ENCODE data around the gene MTFP1.
"Not testable (repeated sequence)": the region's sequence is repeated elsewhere in the genome, so short reads cannot be mapped to it uniquely, and the experiment has no call there.

The MTFP1 gene

GRCh38 chr22:30451488-30451887 lies 25.9 kb downstream of the MTFP1 start:
- not testable (repeated sequence) for H2BK5ac ChIP-seq (ENCODE audit: low read depth, low read length, poor library complexity); H2BK12ac ChIP-seq (ENCODE audit: low read length); DNase-seq; H3K18ac ChIP-seq (ENCODE audit: low read length); H3K36me3 ChIP-seq (ENCODE audit: control insufficient read depth in 1 of 2, insufficient read depth in 2 of 2, low read length in 2 of 2); H3K14ac ChIP-seq (ENCODE audit: low read length); H2BK120ac ChIP-seq (ENCODE audit: insufficient read depth, low read length, poor library complexity); H4K8ac ChIP-seq (ENCODE audit: low read depth, low read length); H3K27me3 ChIP-seq (ENCODE audit: insufficient read depth, low read length); H3K4me3 ChIP-seq (ENCODE audit: low read depth, low read length); H3K27ac ChIP-seq (ENCODE audit: low read depth, low read length); H3K4me1 ChIP-seq (ENCODE audit: control insufficient read depth in 1 of 2, insufficient read depth in 2 of 2, low read length in 2 of 2); H3K79me1 ChIP-seq (ENCODE audit: low read length); H2AK5ac ChIP-seq (ENCODE audit: low read length); H4K12ac ChIP-seq (ENCODE audit: low read depth, low read length); H2AFZ ChIP-seq (ENCODE audit: insufficient read depth, low read length, poor library complexity); H3K9me3 ChIP-seq (ENCODE audit: insufficient read depth, low read depth, low read length); H4K91ac ChIP-seq (ENCODE audit: low read depth, low read length); H3K79me2 ChIP-seq (ENCODE audit: control insufficient read depth, insufficient read depth, low read length, poor library complexity); H3K23ac ChIP-seq (ENCODE audit: low read length); H3K4me2 ChIP-seq (ENCODE audit: low read length); H3K9ac ChIP-seq (ENCODE audit: low read length); H3K4ac ChIP-seq (ENCODE audit: low read depth, low read length)
- WGBS (ENCODE audit: extremely low coverage, insufficient coverage, insufficient read length): no CpG with 5 or more reads among the region's 9 CpGs

- Histone ChIP-seq H3K9me3 (ENCODE audit: insufficient read depth, low read depth, low read length) (no peaks in the 10 kb centered on the region), H2BK12ac (ENCODE audit: low read length) (no peak overlapping the region), H3K4ac (ENCODE audit: low read depth, low read length) (no peak overlapping the region), H3K27me3 (ENCODE audit: insufficient read depth, low read length) (no peaks in the 10 kb centered on the region), H3K79me2 (ENCODE audit: control insufficient read depth, insufficient read depth, low read length, poor library complexity) (no peaks in the 10 kb centered on the region), H3K23ac (ENCODE audit: low read length) (no peak overlapping the region), H2BK5ac (ENCODE audit: low read depth, low read length, poor library complexity) (no peak overlapping the region), H3K4me3 (ENCODE audit: low read depth, low read length) (no peak overlapping the region), H4K91ac (ENCODE audit: low read depth, low read length) (no peak overlapping the region), H3K79me1 (ENCODE audit: low read length) (no peaks in the 10 kb centered on the region), H3K36me3 (ENCODE audit: control insufficient read depth in 1 of 2, insufficient read depth in 2 of 2, low read length in 2 of 2) (no peaks in the 10 kb centered on the region), H2AK5ac (ENCODE audit: low read length) (no peak overlapping the region), H4K8ac (ENCODE audit: low read depth, low read length) (no peak overlapping the region), H3K14ac (ENCODE audit: low read length) (no peak overlapping the region), H4K12ac (ENCODE audit: low read depth, low read length) (no peak overlapping the region), H2AFZ (ENCODE audit: insufficient read depth, low read length, poor library complexity) (no peak overlapping the region), H3K9ac (ENCODE audit: low read length) (no peak overlapping the region), H3K18ac (ENCODE audit: low read length) (no peak overlapping the region), H3K4me2 (ENCODE audit: low read length) (no peak overlapping the region), H3K27ac (ENCODE audit: low read depth, low read length) (no peak overlapping the region), H3K4me1 (ENCODE audit: control insufficient read depth in 1 of 2, insufficient read depth in 2 of 2, low read length in 2 of 2) (no peaks in the 10 kb centered on the region), H2BK120ac (ENCODE audit: insufficient read depth, low read length, poor library complexity) (no peak overlapping the region)
- WGBS (ENCODE audit: extremely low coverage, insufficient coverage, insufficient read length): no CpG with 5 or more reads among the region's 6 CpGs
- DNase-seq: no peak
These were observed 27.3 kb downstream of the MTFP1 start for GRCh38 chr22:30452861-30453260.

- H3K27me3 ChIP-seq (ENCODE audit: insufficient read depth, low read length): no peaks in the 10 kb centered on the region
- no peak overlapping the region for H3K23ac ChIP-seq (ENCODE audit: low read length)
- H4K8ac ChIP-seq (ENCODE audit: low read depth, low read length): no peak overlapping the region
- whole genome bisulfite sequencing (ENCODE audit: extremely low coverage, insufficient coverage, insufficient read length): no CpG with 5 or more reads among the region's 6 CpGs
- no peak overlapping the region for H3K14ac ChIP-seq (ENCODE audit: low read length)
- H2BK12ac ChIP-seq (ENCODE audit: low read length): no peak overlapping the region
- H3K79me2 ChIP-seq (ENCODE audit: control insufficient read depth, insufficient read depth, low read length, poor library complexity): no peaks in the 10 kb centered on the region
- H2AK5ac ChIP-seq (ENCODE audit: low read length): no peak overlapping the region
- H3K18ac ChIP-seq (ENCODE audit: low read length): no peak overlapping the region
- no peak overlapping the region for H3K4me2 ChIP-seq (ENCODE audit: low read length)
- no peaks in the 10 kb centered on the region for H3K79me1 ChIP-seq (ENCODE audit: low read length)
- no peak overlapping the region for H2BK5ac ChIP-seq (ENCODE audit: low read depth, low read length, poor library complexity)
- H3K9ac ChIP-seq (ENCODE audit: low read length): no peak overlapping the region
- no peaks in the 10 kb centered on the region for H3K36me3 ChIP-seq (ENCODE audit: control insufficient read depth in 1 of 2, insufficient read depth in 2 of 2, low read length in 2 of 2)
- no peak overlapping the region for H3K4ac ChIP-seq (ENCODE audit: low read depth, low read length)
- H3K4me3 ChIP-seq (ENCODE audit: low read depth, low read length): no peak overlapping the region
- H3K27ac ChIP-seq (ENCODE audit: low read depth, low read length): no peak overlapping the region
- H4K91ac ChIP-seq (ENCODE audit: low read depth, low read length): no peak overlapping the region
- H3K4me1 ChIP-seq (ENCODE audit: control insufficient read depth in 1 of 2, insufficient read depth in 2 of 2, low read length in 2 of 2): no peaks in the 10 kb centered on the region
- no peak overlapping the region for H4K12ac ChIP-seq (ENCODE audit: low read depth, low read length)
- H3K9me3 ChIP-seq (ENCODE audit: insufficient read depth, low read depth, low read length): peaks cover 3% of the 10 kb centered on the region
- no peak overlapping the region for H2BK120ac ChIP-seq (ENCODE audit: insufficient read depth, low read length, poor library complexity)
- no peak for DNase-seq
- H2AFZ ChIP-seq (ENCODE audit: insufficient read depth, low read length, poor library complexity): no peak overlapping the region
These were observed 28.4 kb downstream of the MTFP1 start for GRCh38 chr22:30453731-30454510.

- no peak overlapping the region for H3K18ac ChIP-seq (ENCODE audit: low read length)
- no peak overlapping the region for H3K14ac ChIP-seq (ENCODE audit: low read length)
- H3K27me3 ChIP-seq (ENCODE audit: insufficient read depth, low read length): no peaks in the 10 kb centered on the region
- no peak overlapping the region for H4K8ac ChIP-seq (ENCODE audit: low read depth, low read length)
- peaks cover 4% of the 10 kb centered on the region for H3K9me3 ChIP-seq (ENCODE audit: insufficient read depth, low read depth, low read length)
- H2AFZ ChIP-seq (ENCODE audit: insufficient read depth, low read length, poor library complexity): no peak overlapping the region
- no peak for DNase-seq
- H3K79me1 ChIP-seq (ENCODE audit: low read length): no peaks in the 10 kb centered on the region
- H2BK120ac ChIP-seq (ENCODE audit: insufficient read depth, low read length, poor library complexity): no peak overlapping the region
- H3K4me1 ChIP-seq (ENCODE audit: control insufficient read depth in 1 of 2, insufficient read depth in 2 of 2, low read length in 2 of 2): no peaks in the 10 kb centered on the region
- no peak overlapping the region for H4K12ac ChIP-seq (ENCODE audit: low read depth, low read length)
- no peak overlapping the region for H3K9ac ChIP-seq (ENCODE audit: low read length)
- H3K36me3 ChIP-seq (ENCODE audit: control insufficient read depth in 1 of 2, insufficient read depth in 2 of 2, low read length in 2 of 2): no peaks in the 10 kb centered on the region
- H3K27ac ChIP-seq (ENCODE audit: low read depth, low read length): no peak overlapping the region
- H2AK5ac ChIP-seq (ENCODE audit: low read length): no peak overlapping the region
- no peak overlapping the region for H4K91ac ChIP-seq (ENCODE audit: low read depth, low read length)
- no peaks in the 10 kb centered on the region for H3K79me2 ChIP-seq (ENCODE audit: control insufficient read depth, insufficient read depth, low read length, poor library complexity)
- no peak overlapping the region for H3K4ac ChIP-seq (ENCODE audit: low read depth, low read length)
- H3K23ac ChIP-seq (ENCODE audit: low read length): no peak overlapping the region
- H2BK12ac ChIP-seq (ENCODE audit: low read length): no peak overlapping the region
- no peak overlapping the region for H2BK5ac ChIP-seq (ENCODE audit: low read depth, low read length, poor library complexity)
- no peak overlapping the region for H3K4me2 ChIP-seq (ENCODE audit: low read length)
- WGBS (ENCODE audit: extremely low coverage, insufficient coverage, insufficient read length): no CpG with 5 or more reads among the region's 8 CpGs
- H3K4me3 ChIP-seq (ENCODE audit: low read depth, low read length): no peak overlapping the region
These were observed 29.7 kb downstream of the MTFP1 start for GRCh38 chr22:30455075-30455840.
